ENCODE data around the gene C1orf105.

GRCh38 chr1:172447641-172448040 lies 27.2 kb downstream of the C1orf105 start:
- no peak for TF ChIP-seq EZH2 (conservative IDR thresholded peaks at IDR 0.05; ENCODE audit: low read depth, low read length)
- no peak for TF ChIP-seq ZKSCAN8 (CRISPR knock-in tag; IDR thresholded peaks at IDR 0.05; ENCODE audit: borderline replicate concordance)
- no peak for TF ChIP-seq GABPA (IDR thresholded peaks at IDR 0.05; ENCODE audit: low read depth, low read length)
- no peak for TF ChIP-seq GABPA (CRISPR knock-in tag; IDR thresholded peaks at IDR 0.05; ENCODE audit: low read depth)
- TF ChIP-seq SUZ12 (IDR thresholded peaks at IDR 0.05; ENCODE audit: low read depth, low read length): no peak
- TF ChIP-seq HMG20B (CRISPR knock-in tag; conservative IDR thresholded peaks at IDR 0.05): no peak
- TF ChIP-seq NR3C1 (CRISPR knock-in tag; IDR thresholded peaks at IDR 0.05): no peak
- TF ChIP-seq THAP8 (CRISPR knock-in tag; IDR thresholded peaks at IDR 0.05; ENCODE audit: borderline replicate concordance): no peak

All from HepG2 (cell line).